Measurements from ENCODE around the gene CRLF3.
"Not testable (repeated sequence)": the region's sequence is repeated elsewhere in the genome, so short reads cannot be mapped to it uniquely, and the experiment has no call there.

Gene CRLF3

DNA sequence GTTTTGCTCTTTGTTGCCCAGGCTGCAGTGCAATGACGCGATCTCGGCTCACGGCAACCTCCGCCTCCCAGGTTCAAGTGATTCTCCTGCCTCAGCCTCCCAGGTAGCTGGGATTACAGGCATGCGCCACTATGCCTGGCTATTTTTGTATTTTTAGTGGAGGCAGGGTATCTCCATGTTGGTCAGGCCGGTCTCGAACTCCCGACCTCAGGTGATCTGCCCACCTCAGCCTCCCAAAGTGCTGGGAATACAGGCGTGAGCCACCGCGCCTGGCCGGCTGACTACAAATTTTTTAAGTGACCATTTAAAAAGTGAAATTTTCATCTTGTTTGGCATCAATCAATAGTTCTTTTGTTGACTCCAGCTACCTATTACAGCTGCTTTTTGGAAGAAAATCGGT is 90.3 kb downstream of the CRLF3 start:
- DNase-seq, result not testable (repeated sequence)

All from activated CD4-positive, alpha-beta T cell treated with anti-CD3 and anti-CD28 coated beads, Interleukin-2, amount 50 U/mL, for 48 hours (primary cell).